Stimulated activated CD8-positive, alpha-beta memory T cell treated with anti-CD3 and anti-CD28 coated beads, Interleukin-2, amount 100 ng/mL, for 1 hour (primary cell): ENCODE measurements around the gene MARK3.
"Not testable (repeated sequence)": the region's sequence is repeated elsewhere in the genome, so short reads cannot be mapped to it uniquely, and the experiment has no call there.

ENCODE experiments used
- DNase-seq, 2 donors: peaks; one replicate each; pipeline ENCODE4 v3.0.0-alpha.2; 2020; ENCODE audit warnings: low read depth in 2 of 2

Gene MARK3

GRCh38 chr14:103525430-103526246 lies 140.4 kb downstream of the MARK3 start:
- DNase-seq, result not testable (repeated sequence)

GRCh38 chr14:103526247-103526913 lies 141.2 kb downstream of the MARK3 start:
- DNase-seq, result no peak

GRCh38 chr14:103526914-103527248 lies 141.7 kb downstream of the MARK3 start:
- no peak for DNase-seq

GRCh38 chr14:103527408-103528145 lies 142.4 kb downstream of the MARK3 start:
- no peak for DNase-seq

GRCh38 chr14:103528146-103528586 lies 143.0 kb downstream of the MARK3 start:
- no peak for DNase-seq

GRCh38 chr14:103528587-103529382 lies 143.6 kb downstream of the MARK3 start, which contains the start of gene TRMT61A:
Gene TRMT61A, plus strand, starts transcription at chr14:103529196. Its CDS starts 783 bp downstream, at chr14:103529979.
- peak; percentile 56 to 69 for DNase-seq

GRCh38 chr14:103529383-103530365 lies 144.5 kb downstream of the MARK3 start:
- no peak for DNase-seq

- DNase-seq, result no peak
These were observed 145.2 kb downstream of the MARK3 start for GRCh38 chr14:103530390-103530789.

GRCh38 chr14:103530831-103531230 lies 145.6 kb downstream of the MARK3 start:
- DNase-seq, result no peak

GRCh38 chr14:103531421-103532215 lies 146.4 kb downstream of the MARK3 start:
- no peak for DNase-seq

- no peak for DNase-seq
These were observed 147.3 kb downstream of the MARK3 start for GRCh38 chr14:103532216-103533136.

- DNase-seq, result no peak
These were observed 148.2 kb downstream of the MARK3 start for GRCh38 chr14:103533137-103533998.

- no peak for DNase-seq
These were observed 148.9 kb downstream of the MARK3 start for GRCh38 chr14:103533999-103534575.

GRCh38 chr14:103534576-103535061 lies 149.4 kb downstream of the MARK3 start:
- DNase-seq, result no peak

GRCh38 chr14:103535081-103535890 lies 150.1 kb downstream of the MARK3 start:
- no peak for DNase-seq
